ENCODE data around the gene ZNF665.
"Not testable (repeated sequence)": the region's sequence is repeated elsewhere in the genome, so short reads cannot be mapped to it uniquely, and the experiment has no call there.

The ZNF665 gene

GRCh38 chr19:53195265-53195903, 2.2 kb upstream of the ZNF665 start:
- no peak overlapping the region for H3K4me3 ChIP-seq (ENCODE audit: low read depth, low read length)
- TF ChIP-seq CTCF (IDR thresholded peaks at IDR 0.05; ENCODE audit: low read depth, low read length), result peak; percentile 79

- TF ChIP-seq CTCF (IDR thresholded peaks at IDR 0.05; ENCODE audit: low read depth, low read length), result no peak
- peak overlapping the region; percentile 35 for H3K4me3 ChIP-seq (ENCODE audit: low read depth, low read length)
Measured at GRCh38 chr19:53193535-53194222, 521 bp upstream of the ZNF665 start.

- no peak overlapping the region for H3K4me3 ChIP-seq (ENCODE audit: low read depth, low read length)
- no peak for TF ChIP-seq CTCF (IDR thresholded peaks at IDR 0.05; ENCODE audit: low read depth, low read length)
Measured at GRCh38 chr19:53190253-53190652, 2.9 kb downstream of the ZNF665 start.

- not testable (repeated sequence) for H3K4me3 ChIP-seq (ENCODE audit: low read depth, low read length)
Measured at GRCh38 chr19:53189691-53190198, 3.4 kb downstream of the ZNF665 start.

GRCh38 chr19:53185155-53185882, 7.8 kb downstream of the ZNF665 start:
- H3K4me3 ChIP-seq (ENCODE audit: low read depth, low read length), result not testable (repeated sequence)

- TF ChIP-seq CTCF (IDR thresholded peaks at IDR 0.05; ENCODE audit: low read depth, low read length), result no peak
- peak overlapping the region; percentile 34; the same call in 1 of the 2 replicates for H3K4me3 ChIP-seq (ENCODE audit: low read depth, low read length)
Measured at GRCh38 chr19:53183146-53183764, 9.9 kb downstream of the ZNF665 start.

GRCh38 chr19:53182202-53182601, 11.0 kb downstream of the ZNF665 start:
- H3K4me3 ChIP-seq (ENCODE audit: low read depth, low read length), result 0 out of 2 replicates have a peak overlapping the region, but pooled peaks have one; percentile 20
- TF ChIP-seq CTCF (IDR thresholded peaks at IDR 0.05; ENCODE audit: low read depth, low read length), result no peak

- TF ChIP-seq CTCF (IDR thresholded peaks at IDR 0.05; ENCODE audit: low read depth, low read length), result no peak
- H3K4me3 ChIP-seq (ENCODE audit: low read depth, low read length), result no peak overlapping the region
Measured at GRCh38 chr19:53177986-53178385, 15.2 kb downstream of the ZNF665 start.
